ENCODE data around the gene ZNF496. TPM values are rescaled to one million over a fixed set of nuclear protein-coding genes. Genes with fewer than 3 reads are reported as not detected.

The ZNF496 gene
- polyA plus RNA-seq, 3 donors: 1.6 to 7.7 (median 2.4) TPM

- Mint-ChIP-seq H3K4me1 (no peaks in the 10 kb centered on the region), H3K27me3 (ENCODE audit: low read depth in 3 of 3) (peaks cover 0 to 2% (median 1%) of the 10 kb centered on the region in 3 donors), H3K9me3 (peaks cover 0 to 2% (median 0%) of the 10 kb centered on the region in 7 donors), H3K27ac (peak overlapping the region in 1 of 7 donors; percentile 42), H3K36me3 (peaks cover 22 to 34% of the 10 kb centered on the region in 2 donors), H3K4me3 (no peak overlapping the region)
- Histone ChIP-seq H2AFZ (ENCODE audit: insufficient read depth, low read depth, low read length, poor library complexity, severe bottlenecking) (no peak overlapping the region), H3K27ac (ENCODE audit: low read depth in 1 of 2, low read length in 2 of 2) (no peak overlapping the region), H3K36me3 (replicated peaks in 1 of 2; ENCODE audit: control insufficient read depth in 1 of 2, insufficient read depth in 2 of 2, low read length in 2 of 2) (peaks cover 3 to 12% of the 10 kb centered on the region in 2 donors), H3K4me3 (replicated peaks in 1 of 3; ENCODE audit: low read depth in 2 of 3, low read length in 3 of 3) (no peak overlapping the region), H3K9me3 (replicated peaks in 1 of 2; ENCODE audit: control insufficient read depth in 1 of 2, insufficient read depth in 1 of 2, low read length in 2 of 2) (no peaks in the 10 kb centered on the region), H3K9ac (ENCODE audit: insufficient read depth, low read length, poor library complexity, severe bottlenecking) (no peak overlapping the region), H3K27me3 (ENCODE audit: control insufficient read depth in 2 of 2, insufficient read depth in 2 of 2, low read length in 2 of 2) (no peaks in the 10 kb centered on the region), H3K4me2 (replicated peaks; ENCODE audit: extremely low read depth, low read length, poor library complexity, severe bottlenecking) (no peak overlapping the region), H3K79me2 (ENCODE audit: insufficient read depth, low read length) (no peaks in the 10 kb centered on the region), H4K20me1 (ENCODE audit: insufficient read depth, low read length) (no peaks in the 10 kb centered on the region), H3K4me1 (ENCODE audit: control insufficient read depth in 1 of 2, insufficient read depth in 2 of 2, low read length in 2 of 2) (no peaks in the 10 kb centered on the region)
- no peak for TF ChIP-seq CTCF (IDR thresholded peaks at IDR 0.05)
- 97% methylated on average over 11 of the region's 17 CpGs for WGBS (ENCODE audit: insufficient coverage)
- intact Hi-C loops (cut with micrococcal nuclease): no loop called here
- no peak for DNase-seq
Observed at GRCh38 chr1:247301176-247301540, 30.5 kb downstream of the ZNF496 start.

GRCh38 chr1:247300491-247301175 lies 31.0 kb downstream of the ZNF496 start:
- WGBS (ENCODE audit: insufficient coverage): 98% methylated on average over 44 of the region's 47 CpGs
- H3K4me3 ChIP-seq (replicated peaks in 1 of 3; ENCODE audit: low read depth in 2 of 3, low read length in 3 of 3): no peak overlapping the region
- no peak overlapping the region for H3K4me3 Mint-ChIP-seq
- H3K36me3 Mint-ChIP-seq: peaks cover 19 to 31% of the 10 kb centered on the region in 2 donors
- H3K9me3 Mint-ChIP-seq: peaks cover 0 to 2% (median 0%) of the 10 kb centered on the region in 7 donors
- no peak overlapping the region for H3K4me2 ChIP-seq (replicated peaks; ENCODE audit: extremely low read depth, low read length, poor library complexity, severe bottlenecking)
- intact Hi-C loops (cut with micrococcal nuclease): no loop called here
- H3K36me3 ChIP-seq (replicated peaks in 1 of 2; ENCODE audit: control insufficient read depth in 1 of 2, insufficient read depth in 2 of 2, low read length in 2 of 2): peaks cover 3 to 7% of the 10 kb centered on the region in 2 donors
- no peaks in the 10 kb centered on the region for H3K4me1 Mint-ChIP-seq
- H2AFZ ChIP-seq (ENCODE audit: insufficient read depth, low read depth, low read length, poor library complexity, severe bottlenecking): no peak overlapping the region
- H4K20me1 ChIP-seq (ENCODE audit: insufficient read depth, low read length): no peaks in the 10 kb centered on the region
- no peaks in the 10 kb centered on the region for H3K79me2 ChIP-seq (ENCODE audit: insufficient read depth, low read length)
- no peak for DNase-seq
- no peaks in the 10 kb centered on the region for H3K9me3 ChIP-seq (replicated peaks in 1 of 2; ENCODE audit: control insufficient read depth in 1 of 2, insufficient read depth in 1 of 2, low read length in 2 of 2)
- H3K27ac Mint-ChIP-seq: peak overlapping the region in 1 of 7 donors; percentile 10
- H3K27me3 Mint-ChIP-seq (ENCODE audit: low read depth in 3 of 3): peaks cover 0 to 2% (median 1%) of the 10 kb centered on the region in 3 donors
- TF ChIP-seq CTCF (IDR thresholded peaks at IDR 0.05): no peak
- no peaks in the 10 kb centered on the region for H3K27me3 ChIP-seq (ENCODE audit: control insufficient read depth in 2 of 2, insufficient read depth in 2 of 2, low read length in 2 of 2)
- no peak overlapping the region for H3K27ac ChIP-seq (ENCODE audit: low read depth in 1 of 2, low read length in 2 of 2)
- H3K9ac ChIP-seq (ENCODE audit: insufficient read depth, low read length, poor library complexity, severe bottlenecking): no peak overlapping the region
- H3K4me1 ChIP-seq (ENCODE audit: control insufficient read depth in 1 of 2, insufficient read depth in 2 of 2, low read length in 2 of 2): no peaks in the 10 kb centered on the region

Data from CD14-positive monocyte (primary cell).